ENCODE measurements around the gene ADAMTSL1.

Gene ADAMTSL1

GRCh38 chr9:18698992-18699391 is 225.0 kb downstream of the ADAMTSL1 start:
- DNase-seq (ENCODE audit: low read depth): no peak

DNA sequence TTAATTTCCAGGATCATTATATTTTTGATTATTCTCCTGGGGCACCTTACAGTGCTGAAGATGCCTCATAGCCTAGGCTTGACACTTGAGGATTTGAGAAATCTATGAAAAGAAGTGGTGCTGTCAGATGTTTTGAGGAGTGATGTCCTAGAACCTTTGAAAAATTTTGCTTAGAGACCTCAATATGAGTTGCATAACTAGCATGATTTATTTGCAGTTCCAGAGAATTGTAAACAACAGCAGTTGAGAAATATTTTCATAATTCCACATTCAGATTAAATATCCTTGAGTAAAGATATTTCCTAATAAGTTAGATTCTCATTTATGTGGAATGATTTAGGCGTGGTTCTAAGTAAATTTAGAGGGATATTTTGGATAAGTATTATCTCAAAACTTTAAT is 225.8 kb downstream of the ADAMTSL1 start:
- DNase-seq (ENCODE audit: low read depth): no peak

GRCh38 chr9:18700714-18701113 is 226.8 kb downstream of the ADAMTSL1 start:
- DNase-seq (ENCODE audit: low read depth): no peak

GRCh38 chr9:18703151-18703900 is 229.4 kb downstream of the ADAMTSL1 start:
- DNase-seq (ENCODE audit: low read depth): no peak

DNA sequence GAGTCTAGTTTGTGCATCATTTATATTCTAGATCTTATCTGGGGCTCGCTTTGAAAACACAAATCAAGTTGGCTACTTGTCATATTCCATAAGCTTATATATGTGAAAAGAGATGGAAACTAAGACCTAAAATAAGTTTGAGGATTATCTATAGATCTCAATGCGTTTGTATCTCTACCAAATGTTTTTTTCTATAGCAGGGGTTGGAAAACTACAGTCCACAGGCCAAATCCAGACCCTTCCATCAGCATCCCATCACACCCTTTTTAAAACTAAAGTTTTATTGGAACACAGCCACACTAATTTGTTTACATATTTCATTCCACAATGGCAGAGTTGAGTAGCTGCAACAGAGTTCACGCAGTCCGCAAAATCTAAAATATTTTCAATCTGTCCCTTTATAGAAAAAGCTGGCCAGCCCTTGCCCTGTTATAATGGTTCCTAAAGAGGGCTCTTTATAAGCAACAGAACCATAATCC is 230.0 kb downstream of the ADAMTSL1 start:
- DNase-seq (ENCODE audit: low read depth): no peak

GRCh38 chr9:18705796-18706392 is 231.9 kb downstream of the ADAMTSL1 start:
- DNase-seq (ENCODE audit: low read depth): no peak

GRCh38 chr9:18706648-18707047 is 232.7 kb downstream of the ADAMTSL1 start:
- no peak for DNase-seq (ENCODE audit: low read depth)

GRCh38 chr9:18707061-18707461 is 233.1 kb downstream of the ADAMTSL1 start:
- DNase-seq (ENCODE audit: low read depth): no peak

DNA sequence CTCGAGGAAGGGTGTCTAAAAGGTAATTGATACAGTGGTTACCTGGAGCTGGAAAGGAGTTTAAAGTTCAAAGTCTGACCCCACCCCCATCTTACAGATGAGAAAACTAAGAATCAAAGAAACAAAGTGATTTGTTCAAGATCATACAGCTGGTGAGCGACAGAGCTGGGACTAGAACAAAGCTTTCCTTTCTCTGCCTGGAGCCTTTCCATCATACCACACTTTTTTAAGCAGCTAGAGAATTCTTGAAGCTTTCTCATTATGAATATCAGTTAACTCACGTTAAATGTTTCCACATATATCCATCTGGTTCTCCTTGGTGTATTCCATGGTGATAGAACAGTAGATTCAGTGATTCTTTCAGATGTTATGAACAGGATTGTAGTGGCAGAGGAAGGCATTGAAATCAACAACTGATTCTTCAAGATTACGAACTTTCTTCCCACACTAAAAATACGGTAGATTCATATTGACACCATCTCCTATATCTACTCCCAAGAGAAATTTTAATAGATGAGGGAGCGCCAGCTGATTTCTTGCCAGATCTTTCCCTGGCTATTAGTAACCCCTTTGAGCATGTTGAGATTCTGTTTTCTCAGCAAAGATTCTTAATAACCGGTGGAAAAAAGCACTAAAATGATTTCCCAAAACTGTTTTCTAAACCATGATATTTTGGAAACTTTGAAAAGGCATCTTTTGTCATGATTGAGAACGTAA is 233.7 kb downstream of the ADAMTSL1 start:
- DNase-seq (ENCODE audit: low read depth): no peak

GRCh38 chr9:18708429-18708828 is 234.5 kb downstream of the ADAMTSL1 start:
- DNase-seq (ENCODE audit: low read depth): no peak

GRCh38 chr9:18710065-18710464 is 236.1 kb downstream of the ADAMTSL1 start:
- no peak for DNase-seq (ENCODE audit: low read depth)

DNA sequence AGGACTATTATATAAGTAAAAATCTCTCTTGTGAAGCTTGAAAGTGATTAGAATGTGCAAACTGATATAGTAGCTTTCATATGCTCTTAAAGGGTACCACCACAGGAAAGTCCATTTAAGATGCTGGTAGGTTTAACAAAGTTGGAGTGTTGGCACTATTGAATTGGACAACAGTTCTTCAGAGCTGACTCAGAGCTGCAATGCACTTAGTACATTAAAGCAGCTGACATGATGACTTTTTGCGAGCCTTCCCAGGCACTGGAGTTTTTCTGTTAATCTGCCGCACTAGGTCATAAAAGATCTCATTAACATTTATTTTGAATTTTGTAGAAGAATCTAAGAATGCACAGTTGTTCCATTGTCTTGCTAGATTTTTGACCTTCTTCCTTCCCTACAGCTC is 243.8 kb downstream of the ADAMTSL1 start:
- DNase-seq (ENCODE audit: low read depth): no peak

- DNase-seq (ENCODE audit: low read depth): no peak
Measured at GRCh38 chr9:18718393-18718792, 244.4 kb downstream of the ADAMTSL1 start.

- DNase-seq (ENCODE audit: low read depth): no peak
Measured at GRCh38 chr9:18718932-18719331, 245.0 kb downstream of the ADAMTSL1 start.

- no peak for DNase-seq (ENCODE audit: low read depth)
Measured at GRCh38 chr9:18720691-18721090, 246.7 kb downstream of the ADAMTSL1 start.

DNA sequence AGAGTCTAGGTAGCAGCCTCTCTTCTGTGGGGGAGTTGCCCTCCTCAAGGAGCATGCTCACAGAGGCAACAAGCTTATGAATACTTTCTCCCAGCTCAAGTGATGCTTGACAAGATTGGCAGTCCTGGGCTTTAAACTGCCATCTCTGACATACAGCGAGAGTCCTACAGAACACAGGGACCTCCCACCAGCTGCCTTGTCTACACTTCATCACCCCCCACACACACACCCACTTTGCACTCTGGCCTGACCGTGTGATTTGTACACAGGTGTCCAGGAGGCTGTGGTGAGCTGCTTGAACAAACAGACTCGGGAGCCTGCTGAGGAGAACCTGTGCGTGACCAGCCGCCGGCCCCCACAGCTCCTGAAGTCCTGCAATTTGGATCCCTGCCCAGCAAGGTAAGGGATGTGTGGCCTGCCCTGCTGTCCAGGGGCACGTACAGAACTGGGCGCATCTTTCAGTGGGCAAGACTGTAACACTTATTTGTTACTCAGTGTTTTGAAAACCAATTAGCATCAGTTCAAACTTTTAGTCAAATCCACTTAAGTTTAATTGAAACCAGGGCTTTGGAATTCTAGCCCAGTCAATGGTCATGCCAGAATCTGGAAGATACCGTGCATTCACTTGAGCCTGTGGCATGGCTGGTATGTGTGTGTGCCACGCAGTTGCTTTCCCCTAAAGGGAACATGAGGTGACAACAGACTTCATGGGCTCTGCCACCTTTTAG is 247.5 kb downstream of the ADAMTSL1 start:
- no peak for DNase-seq (ENCODE audit: low read depth)

GRCh38 chr9:18721995-18722310 is 248.0 kb downstream of the ADAMTSL1 start:
- no peak for DNase-seq (ENCODE audit: low read depth)

DNA sequence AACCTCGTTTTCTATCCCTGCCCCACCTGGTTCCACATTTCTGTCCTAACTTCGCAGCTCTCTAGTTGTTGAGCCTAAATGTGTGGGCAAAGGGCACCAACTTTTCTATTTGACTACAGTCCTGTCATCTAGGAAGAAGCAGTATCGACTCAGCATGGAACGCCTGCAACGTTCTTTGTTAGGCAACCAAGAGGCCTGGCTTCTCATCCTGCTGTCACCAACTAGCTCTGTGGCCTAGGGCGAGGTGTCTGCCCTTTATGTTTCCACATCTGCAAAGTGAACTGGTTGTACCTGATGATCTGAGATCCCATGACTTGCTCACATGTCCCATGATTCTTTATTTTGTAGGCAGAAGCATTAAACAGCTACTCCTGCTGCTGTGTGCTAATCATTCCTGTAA is 248.9 kb downstream of the ADAMTSL1 start:
- DNase-seq (ENCODE audit: low read depth): no peak

GRCh38 chr9:18723366-18723765 is 249.4 kb downstream of the ADAMTSL1 start:
- DNase-seq (ENCODE audit: low read depth): no peak

DNA sequence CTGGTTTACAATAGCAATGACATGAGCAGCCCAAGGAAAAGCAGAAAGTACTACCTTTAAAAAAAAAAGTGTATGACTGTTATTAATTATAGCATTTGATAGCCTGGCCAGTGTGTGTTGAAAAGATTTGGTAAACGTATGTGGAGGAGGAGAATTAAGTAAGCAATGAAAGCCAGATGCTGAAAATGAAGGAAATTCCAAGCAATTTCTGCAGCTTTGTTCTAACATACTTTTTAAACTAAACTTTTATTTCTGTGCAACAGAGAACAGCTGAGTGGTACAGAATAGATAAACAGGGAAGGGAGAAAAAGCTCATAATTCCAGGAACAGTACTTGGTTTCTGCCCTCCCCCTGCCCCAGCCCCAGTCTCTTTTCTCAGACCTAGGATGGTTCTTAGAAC is 252.6 kb downstream of the ADAMTSL1 start:
- no peak for DNase-seq (ENCODE audit: low read depth)

- DNase-seq (ENCODE audit: low read depth): no peak
Measured at GRCh38 chr9:18727904-18728303, 254.0 kb downstream of the ADAMTSL1 start.

DNA sequence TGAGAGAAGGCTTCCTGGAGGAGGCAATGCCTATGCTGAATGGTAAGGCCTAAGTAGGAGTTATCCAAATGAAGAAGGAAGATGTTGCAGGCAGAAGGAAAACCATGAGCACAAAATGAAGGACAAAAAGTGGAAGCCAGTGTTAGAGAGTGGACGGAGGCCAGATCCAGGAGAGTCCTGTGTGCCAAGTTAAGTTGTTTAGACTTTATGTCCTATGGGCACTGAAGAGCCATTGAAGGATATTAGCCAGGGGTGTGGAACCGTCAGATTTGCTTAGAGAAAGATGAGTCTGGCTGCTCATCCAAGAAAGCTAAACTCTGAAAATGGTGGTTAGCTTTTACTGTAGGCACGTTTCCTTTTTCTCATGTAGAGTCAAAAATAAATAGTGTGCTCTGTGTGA is 254.7 kb downstream of the ADAMTSL1 start:
- no peak for DNase-seq (ENCODE audit: low read depth)

DNA sequence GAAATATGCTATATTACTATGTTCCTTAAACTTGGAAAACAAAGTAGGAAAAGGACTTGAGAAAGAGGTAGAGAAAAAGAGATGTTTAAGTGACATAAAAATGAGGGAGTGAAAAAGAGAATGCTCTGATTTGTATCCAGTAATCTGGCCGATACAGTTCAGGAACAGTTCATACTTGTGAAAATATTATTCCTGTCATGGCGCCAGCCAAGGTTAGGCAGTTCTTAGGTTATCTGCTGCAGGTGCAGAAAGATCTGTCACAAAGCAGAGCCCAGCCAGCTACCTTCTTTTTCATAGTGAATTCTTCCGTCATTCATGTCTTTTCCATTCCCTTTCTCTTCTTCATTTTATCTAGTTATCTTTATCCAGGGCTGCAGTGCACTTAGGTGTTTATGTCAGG is 256.3 kb downstream of the ADAMTSL1 start:
- DNase-seq (ENCODE audit: low read depth): no peak

All from activated T-cell treated with anti-CD3 and anti-CD28 coated beads for 24 hours (primary cell).